Measurements from ENCODE around the gene KCNJ9. TPM values are rescaled to one million over a fixed set of nuclear protein-coding genes. Genes with fewer than 3 reads are reported as not detected.

KCNJ9 gene
- total and polyA plus RNA-seq, 2 of the 13 experiments (the other 11 are each of a cell fraction or from before 2014, with no cell fraction given): not detected

DNA sequence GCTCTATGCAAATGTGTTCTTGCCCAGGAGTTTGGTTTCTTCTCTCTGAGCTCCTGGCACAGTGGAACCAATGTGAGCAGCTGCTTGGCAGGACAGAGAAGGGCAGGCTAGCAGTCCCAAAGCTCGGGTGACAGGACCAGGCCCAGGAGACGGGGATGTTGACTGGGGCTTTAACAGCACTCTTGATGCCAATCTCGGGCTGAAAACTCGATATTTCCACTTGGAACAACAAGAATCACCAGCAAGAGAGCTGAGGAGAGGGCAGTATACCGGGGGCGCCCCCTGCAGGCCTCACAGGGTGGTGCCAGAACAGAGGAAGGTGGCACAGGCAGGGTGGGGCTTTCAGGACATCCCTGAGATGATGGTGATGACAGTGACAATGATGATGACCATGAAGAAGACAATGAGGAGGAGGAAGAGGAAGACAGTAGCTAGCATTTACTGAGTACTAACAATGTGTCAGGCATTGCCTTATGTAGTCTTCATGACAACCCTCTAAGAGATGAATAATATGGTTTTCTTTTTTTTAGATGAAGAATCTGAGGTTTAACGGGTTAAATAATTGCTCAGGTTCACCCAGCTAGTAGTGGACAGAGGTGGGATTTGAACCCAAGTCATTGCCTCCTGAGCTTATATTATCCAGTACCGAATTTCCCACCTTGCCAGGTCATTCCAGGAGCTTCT is 2.7 kb upstream of the KCNJ9 start (continued):
- TF ChIP-seq MATR3 (CRISPR knock-in tag; IDR thresholded peaks at IDR 0.05) (no peak), SOX13 (IDR thresholded peaks at IDR 0.05) (no peak), SOX13 (CRISPR knock-in tag; conservative IDR thresholded peaks at IDR 0.05 in 1 of 2, IDR thresholded peaks at IDR 0.05 in 1 of 2) (0 out of 4 replicates have a peak, but pooled peaks of 1 of the 2 experiments have one; percentile 15), SALL1 (CRISPR knock-in tag; IDR thresholded peaks at IDR 0.05) (peak; percentile 34; the same call in 1 of the 2 replicates), ASH2L (IDR thresholded peaks at IDR 0.05; ENCODE audit: insufficient read length, low read depth, low read length) (peak; percentile 18), ZNF713 (CRISPR knock-in tag; IDR thresholded peaks at IDR 0.05) (no peak), TEAD3 (CRISPR knock-in tag; optimal IDR thresholded peaks at IDR 0.05; ENCODE audit: borderline replicate concordance) (peak; percentile 41), HMG20A (CRISPR knock-in tag; IDR thresholded peaks at IDR 0.05; ENCODE audit: borderline replicate concordance) (no peak), ZNF468 (CRISPR knock-in tag; IDR thresholded peaks at IDR 0.05) (0 out of 2 replicates have a peak, but pooled peaks have one; percentile 1), HNRNPL (IDR thresholded peaks at IDR 0.05; ENCODE audit: low read depth, low read length) (0 out of 2 replicates have a peak, but pooled peaks have one; percentile 31), ZNF256 (CRISPR knock-in tag; conservative IDR thresholded peaks at IDR 0.05) (no peak), ATF7-NPFF (CRISPR knock-in tag; IDR thresholded peaks at IDR 0.05; ENCODE audit: low read depth) (0 out of 2 replicates have a peak, but pooled peaks have one; percentile 39)
- TF ChIP-seq, protein P1, sequence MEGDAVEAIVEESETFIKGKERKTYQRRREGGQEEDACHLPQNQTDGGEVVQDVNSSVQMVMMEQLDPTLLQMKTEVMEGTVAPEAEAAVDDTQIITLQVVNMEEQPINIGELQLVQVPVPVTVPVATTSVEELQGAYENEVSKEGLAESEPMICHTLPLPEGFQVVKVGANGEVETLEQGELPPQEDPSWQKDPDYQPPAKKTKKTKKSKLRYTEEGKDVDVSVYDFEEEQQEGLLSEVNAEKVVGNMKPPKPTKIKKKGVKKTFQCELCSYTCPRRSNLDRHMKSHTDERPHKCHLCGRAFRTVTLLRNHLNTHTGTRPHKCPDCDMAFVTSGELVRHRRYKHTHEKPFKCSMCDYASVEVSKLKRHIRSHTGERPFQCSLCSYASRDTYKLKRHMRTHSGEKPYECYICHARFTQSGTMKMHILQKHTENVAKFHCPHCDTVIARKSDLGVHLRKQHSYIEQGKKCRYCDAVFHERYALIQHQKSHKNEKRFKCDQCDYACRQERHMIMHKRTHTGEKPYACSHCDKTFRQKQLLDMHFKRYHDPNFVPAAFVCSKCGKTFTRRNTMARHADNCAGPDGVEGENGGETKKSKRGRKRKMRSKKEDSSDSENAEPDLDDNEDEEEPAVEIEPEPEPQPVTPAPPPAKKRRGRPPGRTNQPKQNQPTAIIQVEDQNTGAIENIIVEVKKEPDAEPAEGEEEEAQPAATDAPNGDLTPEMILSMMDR (CRISPR knock-in tag; IDR thresholded peaks at IDR 0.05): peak; percentile 90
- TF ChIP-seq, protein P2, sequence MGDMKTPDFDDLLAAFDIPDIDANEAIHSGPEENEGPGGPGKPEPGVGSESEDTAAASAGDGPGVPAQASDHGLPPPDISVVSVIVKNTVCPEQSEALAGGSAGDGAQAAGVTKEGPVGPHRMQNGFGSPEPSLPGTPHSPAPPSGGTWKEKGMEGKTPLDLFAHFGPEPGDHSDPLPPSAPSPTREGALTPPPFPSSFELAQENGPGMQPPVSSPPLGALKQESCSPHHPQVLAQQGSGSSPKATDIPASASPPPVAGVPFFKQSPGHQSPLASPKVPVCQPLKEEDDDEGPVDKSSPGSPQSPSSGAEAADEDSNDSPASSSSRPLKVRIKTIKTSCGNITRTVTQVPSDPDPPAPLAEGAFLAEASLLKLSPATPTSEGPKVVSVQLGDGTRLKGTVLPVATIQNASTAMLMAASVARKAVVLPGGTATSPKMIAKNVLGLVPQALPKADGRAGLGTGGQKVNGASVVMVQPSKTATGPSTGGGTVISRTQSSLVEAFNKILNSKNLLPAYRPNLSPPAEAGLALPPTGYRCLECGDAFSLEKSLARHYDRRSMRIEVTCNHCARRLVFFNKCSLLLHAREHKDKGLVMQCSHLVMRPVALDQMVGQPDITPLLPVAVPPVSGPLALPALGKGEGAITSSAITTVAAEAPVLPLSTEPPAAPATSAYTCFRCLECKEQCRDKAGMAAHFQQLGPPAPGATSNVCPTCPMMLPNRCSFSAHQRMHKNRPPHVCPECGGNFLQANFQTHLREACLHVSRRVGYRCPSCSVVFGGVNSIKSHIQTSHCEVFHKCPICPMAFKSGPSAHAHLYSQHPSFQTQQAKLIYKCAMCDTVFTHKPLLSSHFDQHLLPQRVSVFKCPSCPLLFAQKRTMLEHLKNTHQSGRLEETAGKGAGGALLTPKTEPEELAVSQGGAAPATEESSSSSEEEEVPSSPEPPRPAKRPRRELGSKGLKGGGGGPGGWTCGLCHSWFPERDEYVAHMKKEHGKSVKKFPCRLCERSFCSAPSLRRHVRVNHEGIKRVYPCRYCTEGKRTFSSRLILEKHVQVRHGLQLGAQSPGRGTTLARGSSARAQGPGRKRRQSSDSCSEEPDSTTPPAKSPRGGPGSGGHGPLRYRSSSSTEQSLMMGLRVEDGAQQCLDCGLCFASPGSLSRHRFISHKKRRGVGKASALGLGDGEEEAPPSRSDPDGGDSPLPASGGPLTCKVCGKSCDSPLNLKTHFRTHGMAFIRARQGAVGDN (CRISPR knock-in tag; IDR thresholded peaks at IDR 0.05): peak; percentile 28; the same call in 1 of the 2 replicates
- TF ChIP-seq, protein P3, sequence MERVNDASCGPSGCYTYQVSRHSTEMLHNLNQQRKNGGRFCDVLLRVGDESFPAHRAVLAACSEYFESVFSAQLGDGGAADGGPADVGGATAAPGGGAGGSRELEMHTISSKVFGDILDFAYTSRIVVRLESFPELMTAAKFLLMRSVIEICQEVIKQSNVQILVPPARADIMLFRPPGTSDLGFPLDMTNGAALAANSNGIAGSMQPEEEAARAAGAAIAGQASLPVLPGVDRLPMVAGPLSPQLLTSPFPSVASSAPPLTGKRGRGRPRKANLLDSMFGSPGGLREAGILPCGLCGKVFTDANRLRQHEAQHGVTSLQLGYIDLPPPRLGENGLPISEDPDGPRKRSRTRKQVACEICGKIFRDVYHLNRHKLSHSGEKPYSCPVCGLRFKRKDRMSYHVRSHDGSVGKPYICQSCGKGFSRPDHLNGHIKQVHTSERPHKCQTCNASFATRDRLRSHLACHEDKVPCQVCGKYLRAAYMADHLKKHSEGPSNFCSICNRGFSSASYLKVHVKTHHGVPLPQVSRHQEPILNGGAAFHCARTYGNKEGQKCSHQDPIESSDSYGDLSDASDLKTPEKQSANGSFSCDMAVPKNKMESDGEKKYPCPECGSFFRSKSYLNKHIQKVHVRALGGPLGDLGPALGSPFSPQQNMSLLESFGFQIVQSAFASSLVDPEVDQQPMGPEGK (CRISPR knock-in tag; IDR thresholded peaks at IDR 0.05): peak; percentile 64; the same call in 1 of the 2 replicates
